ENCODE measurements around the gene CD28.
"Not testable (repeated sequence)": the region's sequence is repeated elsewhere in the genome, so short reads cannot be mapped to it uniquely, and the experiment has no call there.

The CD28 gene

GRCh38 chr2:203687165-203687564 is 19.3 kb upstream of the CD28 start:
- DNase-seq (ENCODE audit: low read depth): no peak

- DNase-seq (ENCODE audit: low read depth): no peak
Measured at GRCh38 chr2:203688798-203689197, 17.6 kb upstream of the CD28 start.

- no peak for DNase-seq (ENCODE audit: low read depth)
Measured at GRCh38 chr2:203689426-203690116, 16.9 kb upstream of the CD28 start.

GRCh38 chr2:203690117-203690431 is 16.4 kb upstream of the CD28 start:
- DNase-seq (ENCODE audit: low read depth): no peak

GRCh38 chr2:203690441-203691047 is 15.9 kb upstream of the CD28 start:
- no peak for DNase-seq (ENCODE audit: low read depth)

- DNase-seq (ENCODE audit: low read depth): no peak
Measured at GRCh38 chr2:203691149-203691548, 15.3 kb upstream of the CD28 start.

GRCh38 chr2:203692031-203692710 is 14.3 kb upstream of the CD28 start:
- no peak for DNase-seq (ENCODE audit: low read depth)

GRCh38 chr2:203693242-203693879 is 13.1 kb upstream of the CD28 start:
- no peak for DNase-seq (ENCODE audit: low read depth)

- no peak for DNase-seq (ENCODE audit: low read depth)
Measured at GRCh38 chr2:203694191-203694590, 12.2 kb upstream of the CD28 start.

GRCh38 chr2:203697190-203697589 is 9.2 kb upstream of the CD28 start:
- DNase-seq (ENCODE audit: low read depth): no peak

- not testable (repeated sequence) for DNase-seq (ENCODE audit: low read depth)
Measured at GRCh38 chr2:203697763-203698162, 8.7 kb upstream of the CD28 start.

- DNase-seq (ENCODE audit: low read depth): not testable (repeated sequence)
Measured at GRCh38 chr2:203698410-203698809, 8.0 kb upstream of the CD28 start.

GRCh38 chr2:203704430-203704829 is 2.0 kb upstream of the CD28 start:
- DNase-seq (ENCODE audit: low read depth): no peak

GRCh38 chr2:203705178-203705577 is 1.3 kb upstream of the CD28 start:
- DNase-seq (ENCODE audit: low read depth): no peak

- DNase-seq (ENCODE audit: low read depth): no peak
Measured at GRCh38 chr2:203707530-203707929, 1.1 kb downstream of the CD28 start.

- DNase-seq (ENCODE audit: low read depth): no peak
Measured at GRCh38 chr2:203708846-203709396, 2.5 kb downstream of the CD28 start.

GRCh38 chr2:203709416-203710040 is 3.1 kb downstream of the CD28 start:
- DNase-seq (ENCODE audit: low read depth): no peak

- DNase-seq (ENCODE audit: low read depth): no peak
Measured at GRCh38 chr2:203710226-203710625, 3.8 kb downstream of the CD28 start.

GRCh38 chr2:203710952-203711351 is 4.5 kb downstream of the CD28 start:
- DNase-seq (ENCODE audit: low read depth): no peak

GRCh38 chr2:203711399-203711798 is 5.0 kb downstream of the CD28 start:
- DNase-seq (ENCODE audit: low read depth): no peak

GRCh38 chr2:203713381-203713780 is 6.9 kb downstream of the CD28 start:
- DNase-seq (ENCODE audit: low read depth): no peak

GRCh38 chr2:203714112-203714511 is 7.7 kb downstream of the CD28 start:
- DNase-seq (ENCODE audit: low read depth): no peak

Data from stimulated activated CD8-positive, alpha-beta memory T cell treated with anti-CD3 and anti-CD28 coated beads, Interleukin-15, amount 100 ng/mL, for 24 hours (primary cell).